CD4-positive, alpha-beta T cell treated with Interleukin-12 subunit alpha and Interleukin-12 subunit beta, for 1 hour (primary cell): Measurements from ENCODE around the gene RASGRP2.
"Not testable (repeated sequence)": the region's sequence is repeated elsewhere in the genome, so short reads cannot be mapped to it uniquely, and the experiment has no call there.

ENCODE experiments used
- DNase-seq: peaks from one replicate; pipeline ENCODE4 v3.0.0-alpha.2; 2020

The RASGRP2 gene

DNA sequence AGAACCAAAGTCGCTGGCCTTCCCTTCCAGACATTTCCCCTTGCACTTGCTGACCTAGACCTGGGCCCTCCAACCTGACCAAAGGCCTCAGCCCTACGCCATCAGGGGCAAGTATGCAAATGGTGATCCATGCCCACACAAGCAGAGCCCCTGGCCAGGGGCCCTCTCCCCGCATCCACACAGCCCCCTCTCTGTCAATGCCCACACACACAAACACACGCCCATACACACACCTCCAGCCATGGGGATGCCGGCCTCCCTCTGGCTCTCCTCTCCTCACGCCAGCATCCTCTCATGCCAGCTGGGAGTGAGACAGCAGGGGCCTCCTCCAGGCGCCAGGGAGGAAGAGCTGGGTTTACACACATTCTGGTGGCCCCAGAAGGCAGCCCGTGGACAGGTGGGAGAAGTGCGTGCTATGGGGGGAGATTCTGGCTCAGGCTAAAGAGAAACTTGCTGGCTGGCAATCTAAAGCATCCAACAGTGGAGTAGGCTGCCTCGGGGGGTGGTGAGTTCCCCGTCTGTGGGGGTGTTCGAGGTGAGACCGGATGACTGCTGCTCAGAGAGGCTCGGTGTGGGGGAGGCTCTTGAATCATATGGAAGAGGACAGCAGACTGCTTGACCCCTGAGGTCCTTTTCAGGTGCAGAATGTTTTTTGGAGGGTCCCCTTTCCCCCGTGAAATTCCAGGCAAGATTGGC, 25.7 kb downstream of the RASGRP2 start:
- DNase-seq = no peak

DNA sequence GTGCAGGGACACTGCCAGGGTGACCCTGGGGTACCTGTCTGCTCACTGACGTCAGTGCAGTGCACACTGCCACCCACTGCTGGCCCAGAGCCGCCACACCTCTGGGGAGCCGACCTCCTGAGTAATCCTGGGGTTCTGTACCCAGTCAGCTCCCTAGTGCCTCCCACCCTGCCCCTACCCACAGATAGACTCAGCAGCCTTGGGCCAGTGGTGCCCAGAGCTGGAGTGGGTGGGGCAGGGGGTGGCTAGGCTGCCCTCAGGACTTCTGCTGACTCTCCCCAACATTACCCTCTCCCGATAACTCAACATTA, 26.7 kb downstream of the RASGRP2 start:
- DNase-seq = no peak

DNA sequence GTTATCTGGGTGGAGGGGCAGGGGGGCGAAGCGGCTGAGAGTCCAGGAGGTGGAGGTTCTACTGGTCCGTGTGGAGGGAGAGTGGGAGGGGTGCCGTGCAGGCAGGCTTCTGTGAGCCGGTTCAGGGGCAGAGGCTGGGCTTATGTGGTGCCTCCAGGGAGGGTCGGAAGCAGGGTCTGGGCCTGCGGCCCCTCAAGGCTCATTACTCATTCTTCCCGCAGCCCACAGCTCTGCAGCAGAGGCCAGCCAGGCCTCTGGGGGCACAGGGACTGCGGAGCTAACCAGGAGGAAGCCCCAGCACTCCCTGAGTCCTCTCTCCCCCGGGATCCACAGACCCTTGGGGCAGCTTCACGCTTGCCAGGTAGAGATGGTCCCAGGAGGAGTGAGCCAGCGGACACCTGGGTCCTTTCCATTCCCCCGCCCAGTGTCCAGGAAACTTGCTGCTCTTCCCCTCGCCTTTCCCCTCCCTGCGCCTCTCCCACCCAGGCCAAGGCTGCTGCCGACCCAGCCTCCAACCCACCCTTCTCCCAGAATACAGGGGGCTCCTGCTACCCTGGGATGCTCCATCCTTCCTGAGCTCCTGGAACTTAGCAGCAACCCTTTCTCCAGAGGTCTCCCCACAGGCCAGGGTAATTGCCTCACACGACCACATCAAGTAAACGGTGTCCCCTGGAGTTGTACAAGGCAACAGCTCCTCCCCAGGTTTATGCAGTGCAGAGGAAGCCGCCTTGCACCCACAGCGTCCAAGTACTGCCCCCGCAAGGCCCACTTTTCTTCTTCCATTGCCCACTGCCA, 27.3 kb downstream of the RASGRP2 start:
- no peak for DNase-seq

DNA sequence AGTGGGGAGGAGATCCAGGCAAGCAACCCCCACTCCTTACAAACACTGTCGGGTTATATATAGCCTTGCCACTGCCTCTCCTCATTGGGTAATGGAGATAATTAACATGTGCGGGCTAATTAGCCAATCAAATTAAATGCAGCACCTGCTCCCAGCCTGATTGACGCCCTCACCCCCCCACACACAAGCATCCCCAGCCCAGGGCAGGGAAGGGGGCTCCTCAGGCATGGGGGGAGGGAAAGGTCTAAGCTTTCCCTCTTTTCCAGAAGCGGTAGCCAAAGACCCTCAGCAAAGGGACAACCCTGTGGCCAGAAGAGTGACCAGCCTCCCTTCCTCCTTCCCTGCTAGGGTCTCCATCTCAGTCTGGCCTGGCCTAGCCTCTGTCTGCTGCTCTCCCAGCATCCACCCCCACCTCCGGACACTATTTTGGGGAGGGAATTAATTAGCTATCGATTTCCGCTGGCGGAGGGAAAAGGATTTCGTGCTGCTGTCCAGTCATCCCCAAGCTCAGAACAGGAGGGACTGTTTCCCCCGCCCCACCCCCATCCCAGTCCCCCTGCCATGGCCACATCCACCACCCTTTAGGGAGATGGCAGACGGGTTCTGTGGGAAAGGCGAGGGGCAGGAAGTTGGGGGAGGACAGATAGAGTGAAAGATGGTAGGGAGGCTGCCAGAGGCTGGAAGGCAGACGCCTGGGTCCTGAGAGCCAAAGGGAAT, 28.0 kb downstream of the RASGRP2 start:
- DNase-seq = no peak

DNA sequence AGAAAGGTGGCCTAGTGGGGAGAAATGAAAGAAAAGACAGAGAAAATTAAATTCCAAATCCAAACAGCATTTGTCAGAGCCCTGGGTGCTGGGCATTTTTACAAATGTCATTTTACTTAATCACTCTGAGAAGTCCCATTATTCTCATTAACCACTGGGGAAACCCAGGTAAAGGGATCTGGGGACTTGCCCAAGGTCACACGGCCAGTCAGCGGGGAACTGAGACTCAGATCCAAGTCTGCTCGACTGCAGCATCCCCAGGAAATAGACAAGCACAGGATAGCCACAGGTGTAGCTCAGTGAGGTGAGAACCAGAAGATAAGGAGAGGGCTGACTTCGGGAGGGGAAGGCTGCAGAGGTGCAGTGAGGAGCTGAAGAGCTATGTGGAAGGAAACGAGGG, 28.8 kb downstream of the RASGRP2 start:
- DNase-seq = no peak

- DNase-seq = no peak
Measured at GRCh38 chr11:64714666-64715065, 29.3 kb downstream of the RASGRP2 start.

- no peak for DNase-seq
Measured at GRCh38 chr11:64713781-64714363, 30.1 kb downstream of the RASGRP2 start.

DNA sequence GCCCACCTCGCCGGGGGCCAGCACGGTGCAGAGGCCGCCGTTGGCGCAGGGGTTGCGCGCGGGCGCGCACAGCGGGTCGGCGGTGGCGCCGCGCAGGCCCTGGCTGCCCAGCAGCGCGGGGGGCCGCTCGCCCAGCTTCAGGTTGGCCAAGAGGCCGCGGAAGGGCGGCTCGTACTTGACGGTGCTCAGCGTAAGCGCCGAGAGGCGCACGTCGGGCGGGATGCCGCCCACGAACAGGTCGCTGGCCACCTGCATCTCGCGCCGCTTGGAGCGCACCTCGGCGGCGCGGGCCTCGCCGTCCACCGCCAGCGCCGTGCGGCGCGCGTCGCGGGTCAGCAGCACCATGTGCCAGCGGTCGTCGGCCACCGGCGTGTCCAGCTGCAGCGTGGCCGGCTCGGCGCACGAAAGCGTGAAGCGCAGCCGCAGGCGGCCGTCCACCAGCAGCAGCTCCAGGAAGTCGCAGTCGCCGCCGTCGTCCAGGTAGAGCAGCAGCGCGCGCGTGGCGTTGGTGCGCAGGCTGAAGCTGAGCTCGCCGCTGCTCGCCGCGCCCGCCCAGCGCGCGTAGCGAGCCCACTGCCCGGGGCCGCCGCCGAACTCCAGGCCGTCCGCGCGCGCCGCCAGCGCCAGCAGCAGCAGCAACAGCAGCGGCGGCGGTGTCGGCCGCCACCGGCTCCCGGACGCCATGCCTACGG, 30.8 kb downstream of the RASGRP2 start:
- peak; percentile 19 for DNase-seq

DNA sequence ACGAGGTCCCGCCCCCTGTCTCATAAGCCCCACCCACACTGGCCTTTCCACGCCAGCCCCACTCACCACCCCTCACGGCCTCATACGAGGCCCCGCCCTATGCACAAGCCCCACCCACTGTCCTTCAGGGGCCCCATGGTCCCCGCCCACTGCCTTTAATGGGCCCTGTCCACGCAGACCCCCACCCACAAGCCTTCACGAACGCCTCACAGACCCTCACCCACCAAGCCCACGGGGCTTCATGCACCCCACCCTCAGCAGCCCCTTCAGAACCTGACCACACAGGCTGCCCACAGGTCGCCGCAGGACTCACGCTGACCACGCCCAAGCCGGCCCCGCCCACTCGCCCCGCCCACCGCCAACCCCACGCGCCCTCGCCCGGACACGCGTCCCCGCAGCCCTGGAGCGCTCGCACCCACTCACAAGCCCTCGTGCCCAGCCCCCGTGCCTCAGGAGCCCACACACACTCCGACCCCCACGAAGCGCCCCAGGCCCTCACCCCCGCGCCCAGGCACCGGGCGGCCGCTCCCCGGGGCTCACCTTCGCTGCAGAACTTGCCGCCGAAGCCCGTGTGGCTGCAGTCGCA, 31.4 kb downstream of the RASGRP2 start:
- DNase-seq = peak; percentile 20

DNA sequence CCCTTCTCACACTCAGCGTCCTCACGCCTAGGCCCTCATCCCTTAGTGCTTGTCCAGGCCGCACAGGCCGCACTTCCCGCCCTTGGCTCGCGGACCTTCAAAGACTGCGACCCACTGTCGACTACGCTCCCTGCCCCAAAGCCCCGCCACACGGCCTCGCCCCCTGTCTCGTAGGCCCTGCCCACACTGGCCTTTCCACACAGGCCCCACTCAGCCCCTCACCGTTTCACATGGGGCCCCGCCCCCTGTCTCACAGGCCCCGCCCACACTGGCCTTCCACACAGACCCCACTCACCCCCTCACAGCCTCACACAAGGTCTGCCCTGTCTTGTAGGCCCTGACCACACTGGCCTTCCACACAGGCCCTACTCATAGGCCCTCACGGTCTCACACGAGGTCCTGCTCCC, 32.0 kb downstream of the RASGRP2 start:
- no peak for DNase-seq

DNA sequence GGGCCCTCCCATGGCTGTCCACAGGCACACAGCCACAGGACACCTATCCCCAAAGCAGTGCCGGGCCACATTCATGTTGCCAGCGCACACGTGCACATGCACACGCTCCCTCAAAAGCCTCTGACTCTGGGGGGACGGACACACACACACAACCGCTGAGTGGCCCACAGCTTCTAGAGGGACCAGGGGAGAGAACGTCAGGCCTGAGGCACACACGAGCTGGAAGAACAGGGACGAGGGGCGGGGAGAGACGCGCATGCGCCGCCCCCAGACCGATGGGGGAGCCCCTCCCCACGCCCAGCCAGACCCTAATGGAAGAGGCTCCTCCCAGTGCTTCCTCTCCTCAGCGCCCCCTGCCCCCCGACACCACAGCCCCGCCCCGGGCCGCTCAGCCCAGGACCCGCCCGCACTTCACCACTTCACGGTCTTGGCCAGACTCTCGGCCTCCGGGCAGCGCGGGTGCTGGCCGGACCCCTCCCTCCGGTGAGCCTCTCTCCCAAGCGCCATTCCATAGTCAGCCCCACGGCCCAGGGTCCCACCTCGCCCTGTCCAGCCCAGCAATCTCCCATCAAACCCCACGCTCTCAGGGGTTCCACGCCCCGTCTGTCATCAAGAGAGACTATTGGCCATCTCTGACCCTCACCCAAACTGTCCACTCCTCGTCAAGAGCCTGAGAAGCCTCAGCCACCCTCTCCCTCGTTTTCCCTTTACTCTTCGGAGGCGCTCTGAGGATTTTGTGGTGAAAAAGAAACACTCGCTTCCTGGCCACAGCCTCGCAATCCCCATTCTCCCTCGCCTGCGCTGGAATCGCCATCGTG, 32.6 kb downstream of the RASGRP2 start:
- DNase-seq = no peak

DNA sequence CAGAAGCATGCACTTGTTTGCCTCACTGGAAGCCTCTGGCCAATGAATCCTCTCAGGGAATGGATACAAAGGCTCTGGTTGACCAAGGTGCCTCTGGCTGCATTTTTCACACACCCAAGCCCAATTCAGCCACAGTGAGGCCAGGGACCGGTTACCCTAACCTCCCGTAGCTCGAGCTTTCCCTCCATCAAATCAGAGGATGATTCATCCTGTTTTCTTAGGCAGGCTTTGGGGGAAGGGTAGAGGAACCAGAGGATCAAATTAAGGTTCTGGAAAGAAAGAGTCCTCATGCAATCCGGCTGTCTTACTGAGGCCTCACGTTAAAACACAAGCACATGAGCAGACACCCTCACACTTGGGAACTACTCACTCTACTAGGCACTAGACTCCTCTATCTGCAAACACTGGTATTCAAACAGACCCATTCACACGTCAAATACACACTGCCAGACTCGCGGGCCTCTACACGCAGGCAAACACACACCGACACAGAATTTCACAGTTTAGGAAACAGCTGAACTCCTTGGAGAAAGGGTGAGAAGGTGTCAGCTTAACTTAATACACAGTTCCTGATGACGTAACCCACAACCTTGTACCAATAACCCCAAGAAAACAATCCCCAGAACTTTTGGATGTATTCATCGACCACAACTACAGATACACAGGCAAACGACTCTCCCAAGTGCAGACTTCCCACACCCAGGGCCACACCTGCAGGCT, 33.4 kb downstream of the RASGRP2 start:
- DNase-seq = no peak

GRCh38 chr11:64705501-64705900, 38.4 kb downstream of the RASGRP2 start:
- no peak for DNase-seq

DNA sequence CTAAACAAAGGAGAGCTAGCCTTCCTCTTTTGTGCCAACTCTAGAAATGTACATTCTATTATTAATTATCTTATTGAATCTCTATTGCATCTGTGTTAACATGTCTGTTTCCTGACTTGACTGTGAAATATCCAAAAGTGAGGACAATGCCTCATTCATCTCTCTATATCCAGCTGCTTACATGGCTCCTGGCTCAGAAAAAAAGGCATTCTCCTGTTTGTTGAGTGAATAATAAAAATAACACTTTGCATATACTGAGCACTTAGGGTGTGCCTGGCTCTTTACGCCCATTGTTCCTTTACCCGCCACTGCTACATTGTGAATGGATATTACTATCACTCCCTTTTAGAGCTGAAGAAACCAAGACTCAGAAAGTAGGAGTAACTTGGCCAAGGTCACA, 40.9 kb downstream of the RASGRP2 start:
- no peak for DNase-seq

DNA sequence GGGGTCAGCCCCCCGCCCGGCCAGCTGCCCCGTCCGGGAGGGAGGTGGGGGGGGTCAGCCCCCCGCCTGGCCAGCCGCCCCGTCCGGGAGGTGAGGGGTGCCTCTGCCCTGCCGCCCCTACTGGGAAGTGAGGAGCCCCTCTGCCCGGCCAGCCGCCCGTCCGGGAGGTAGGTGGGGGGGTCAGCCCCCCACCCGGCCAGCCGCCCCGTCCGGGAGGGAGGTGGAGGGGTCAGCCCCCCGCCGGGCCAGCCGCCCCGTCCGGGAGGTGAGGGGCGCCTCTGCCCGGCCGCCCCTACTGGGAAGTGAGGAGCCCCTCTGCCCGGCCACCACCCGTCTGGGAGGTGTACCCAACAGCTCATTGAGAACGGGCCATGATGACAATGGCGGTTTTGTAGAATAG, 42.0 kb downstream of the RASGRP2 start:
- DNase-seq = not testable (repeated sequence)

DNA sequence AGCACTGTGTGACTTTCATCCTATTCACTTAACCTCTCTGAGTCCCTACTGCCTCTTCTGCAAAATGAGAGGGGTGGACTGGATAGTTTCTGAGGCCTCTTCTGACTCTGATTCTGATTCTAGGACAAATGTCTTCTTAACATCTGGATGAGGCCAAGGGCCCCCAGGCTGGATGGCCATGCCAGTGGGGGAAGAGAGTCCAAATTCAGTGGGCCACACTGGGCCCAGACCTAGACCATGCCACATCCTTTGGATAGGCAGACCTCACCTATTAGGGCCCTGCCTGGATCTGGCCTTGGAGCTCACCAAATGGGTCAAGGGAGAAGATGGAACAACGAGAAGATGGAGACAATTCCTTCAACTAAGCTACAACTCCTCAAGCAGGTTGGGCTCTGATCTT, 45.5 kb downstream of the RASGRP2 start:
- no peak for DNase-seq

DNA sequence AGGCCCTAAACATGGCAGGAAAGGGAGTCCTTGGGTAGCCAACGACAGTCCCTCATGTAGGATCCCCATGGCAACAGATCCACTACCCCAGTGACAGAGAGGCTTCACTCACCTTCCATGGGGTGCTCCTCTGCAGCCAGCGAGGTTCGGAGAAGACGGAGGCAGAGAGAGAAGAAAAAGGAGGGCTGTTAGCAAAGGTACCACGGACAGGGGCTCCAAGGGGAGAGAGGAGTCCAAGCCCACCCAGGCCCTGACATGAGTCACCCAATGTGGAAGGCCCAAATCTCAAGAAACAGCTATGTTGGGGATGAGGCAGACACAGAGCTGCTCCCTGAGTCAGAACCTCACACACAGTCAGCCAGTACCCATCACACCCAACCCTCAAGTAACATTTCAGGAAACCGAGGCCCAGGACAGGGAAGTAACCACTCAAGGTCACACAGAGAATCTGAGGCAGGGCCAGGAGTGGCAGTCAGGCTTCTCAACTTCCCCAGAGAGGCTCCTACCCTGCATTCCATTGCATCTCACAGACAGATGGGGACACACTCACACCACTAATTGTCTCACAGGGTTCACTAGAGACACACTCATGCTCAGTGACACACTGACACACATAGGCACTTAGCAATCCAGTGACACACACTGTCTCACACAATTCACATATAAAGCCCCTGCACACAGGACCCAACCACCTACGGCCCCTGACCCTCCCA, 46.1 kb downstream of the RASGRP2 start:
- no peak for DNase-seq

DNA sequence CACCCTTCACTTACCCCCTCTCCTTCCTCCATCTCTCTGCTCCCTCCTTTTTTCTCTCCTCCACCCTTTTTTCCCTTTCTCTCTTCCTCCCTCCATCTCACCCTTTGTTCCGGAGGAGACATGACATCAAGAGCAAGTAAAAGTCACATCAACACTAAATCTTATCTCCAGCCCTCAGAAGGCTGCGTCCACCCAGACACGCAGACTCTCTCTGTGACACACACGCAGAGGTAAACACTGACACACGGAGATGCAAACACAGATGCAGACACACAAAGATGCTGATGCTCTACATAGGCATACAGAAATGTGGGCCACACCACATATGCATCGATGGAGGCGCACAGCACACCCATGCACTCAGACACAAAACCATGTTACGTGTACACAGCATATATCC, 47.9 kb downstream of the RASGRP2 start:
- no peak for DNase-seq

- DNase-seq = no peak
Measured at GRCh38 chr11:64695548-64695947, 48.4 kb downstream of the RASGRP2 start.

GRCh38 chr11:64694821-64695365, 49.0 kb downstream of the RASGRP2 start:
- no peak for DNase-seq
